ENCODE data around the gene SBF2. TPM values are rescaled to one million over a fixed set of nuclear protein-coding genes. Genes with fewer than 3 reads are reported as not detected.

Gene SBF2
- total and polyA plus RNA-seq, 9 of the 15 experiments (the other 6 are each of a cell fraction or from before 2014, with no cell fraction given): 0.80 to 9.5 (median 5.0) TPM

GRCh38 chr11:10318527-10318802, 24.4 kb upstream of the SBF2 start:
- TF ChIP-seq, protein P1, sequence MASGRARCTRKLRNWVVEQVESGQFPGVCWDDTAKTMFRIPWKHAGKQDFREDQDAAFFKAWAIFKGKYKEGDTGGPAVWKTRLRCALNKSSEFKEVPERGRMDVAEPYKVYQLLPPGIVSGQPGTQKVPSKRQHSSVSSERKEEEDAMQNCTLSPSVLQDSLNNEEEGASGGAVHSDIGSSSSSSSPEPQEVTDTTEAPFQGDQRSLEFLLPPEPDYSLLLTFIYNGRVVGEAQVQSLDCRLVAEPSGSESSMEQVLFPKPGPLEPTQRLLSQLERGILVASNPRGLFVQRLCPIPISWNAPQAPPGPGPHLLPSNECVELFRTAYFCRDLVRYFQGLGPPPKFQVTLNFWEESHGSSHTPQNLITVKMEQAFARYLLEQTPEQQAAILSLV (tag; IDR thresholded peaks at IDR 0.05): no peak
- TF ChIP-seq ZNF699 (CRISPR knock-in tag; IDR thresholded peaks at IDR 0.05; ENCODE audit: insufficient replicate concordance) (no peak), MCM2 (IDR thresholded peaks at IDR 0.05; ENCODE audit: low read depth) (no peak), BRD9 (IDR thresholded peaks at IDR 0.05; ENCODE audit: low read depth, partially characterized antibody) (no peak), SNRNP70 (optimal IDR thresholded peaks at IDR 0.05; ENCODE audit: low read depth, low read length) (no peak), CBX8 (IDR thresholded peaks at IDR 0.05; ENCODE audit: borderline replicate concordance, extremely low read depth, low read depth, low read length, poor library complexity, severe bottlenecking) (no peak), BCOR (IDR thresholded peaks at IDR 0.05) (no peak), GATA2 (CRISPR knock-in tag; IDR thresholded peaks at IDR 0.05) (no peak), MBD2 (IDR thresholded peaks at IDR 0.05; ENCODE audit: borderline replicate concordance, low read depth) (no peak)
- TF ChIP-seq, protein P2, sequence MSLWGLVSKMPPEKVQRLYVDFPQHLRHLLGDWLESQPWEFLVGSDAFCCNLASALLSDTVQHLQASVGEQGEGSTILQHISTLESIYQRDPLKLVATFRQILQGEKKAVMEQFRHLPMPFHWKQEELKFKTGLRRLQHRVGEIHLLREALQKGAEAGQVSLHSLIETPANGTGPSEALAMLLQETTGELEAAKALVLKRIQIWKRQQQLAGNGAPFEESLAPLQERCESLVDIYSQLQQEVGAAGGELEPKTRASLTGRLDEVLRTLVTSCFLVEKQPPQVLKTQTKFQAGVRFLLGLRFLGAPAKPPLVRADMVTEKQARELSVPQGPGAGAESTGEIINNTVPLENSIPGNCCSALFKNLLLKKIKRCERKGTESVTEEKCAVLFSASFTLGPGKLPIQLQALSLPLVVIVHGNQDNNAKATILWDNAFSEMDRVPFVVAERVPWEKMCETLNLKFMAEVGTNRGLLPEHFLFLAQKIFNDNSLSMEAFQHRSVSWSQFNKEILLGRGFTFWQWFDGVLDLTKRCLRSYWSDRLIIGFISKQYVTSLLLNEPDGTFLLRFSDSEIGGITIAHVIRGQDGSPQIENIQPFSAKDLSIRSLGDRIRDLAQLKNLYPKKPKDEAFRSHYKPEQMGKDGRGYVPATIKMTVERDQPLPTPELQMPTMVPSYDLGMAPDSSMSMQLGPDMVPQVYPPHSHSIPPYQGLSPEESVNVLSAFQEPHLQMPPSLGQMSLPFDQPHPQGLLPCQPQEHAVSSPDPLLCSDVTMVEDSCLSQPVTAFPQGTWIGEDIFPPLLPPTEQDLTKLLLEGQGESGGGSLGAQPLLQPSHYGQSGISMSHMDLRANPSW (CRISPR knock-in tag; IDR thresholded peaks at IDR 0.05): no peak
- TF ChIP-seq, protein P3, sequence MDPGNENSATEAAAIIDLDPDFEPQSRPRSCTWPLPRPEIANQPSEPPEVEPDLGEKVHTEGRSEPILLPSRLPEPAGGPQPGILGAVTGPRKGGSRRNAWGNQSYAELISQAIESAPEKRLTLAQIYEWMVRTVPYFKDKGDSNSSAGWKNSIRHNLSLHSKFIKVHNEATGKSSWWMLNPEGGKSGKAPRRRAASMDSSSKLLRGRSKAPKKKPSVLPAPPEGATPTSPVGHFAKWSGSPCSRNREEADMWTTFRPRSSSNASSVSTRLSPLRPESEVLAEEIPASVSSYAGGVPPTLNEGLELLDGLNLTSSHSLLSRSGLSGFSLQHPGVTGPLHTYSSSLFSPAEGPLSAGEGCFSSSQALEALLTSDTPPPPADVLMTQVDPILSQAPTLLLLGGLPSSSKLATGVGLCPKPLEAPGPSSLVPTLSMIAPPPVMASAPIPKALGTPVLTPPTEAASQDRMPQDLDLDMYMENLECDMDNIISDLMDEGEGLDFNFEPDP (CRISPR knock-in tag; IDR thresholded peaks at IDR 0.05): no peak
- peaks cover 0 to 5% of the 10 kb centered on the region in 2 experiments; a peak in 2 of 5 replicates for H3K4me1 ChIP-seq (replicated peaks in 1 of 2; ENCODE audit: control insufficient read depth in 2 of 2, insufficient read depth in 2 of 2, low read length in 2 of 2)
- H3K4me2 ChIP-seq (ENCODE audit: insufficient read depth, low read length): no peak overlapping the region

More at GRCh38 chr11:10318527-10318802, 24.4 kb upstream of the SBF2 start:
- H3K9me3 ChIP-seq (replicated peaks; ENCODE audit: control insufficient read depth, insufficient read depth, low read depth, low read length): no peaks in the 10 kb centered on the region
- no peak overlapping the region for H2AFZ ChIP-seq (ENCODE audit: low read depth, low read length)
- no peaks in the 10 kb centered on the region for H3K36me3 ChIP-seq (ENCODE audit: control insufficient read depth, insufficient read depth, low read length)
- no peaks in the 10 kb centered on the region for H3K79me2 ChIP-seq (ENCODE audit: control insufficient read depth, insufficient read depth, low read length)
- FAIRE-seq: no peak
- H3K9me1 ChIP-seq (ENCODE audit: control insufficient read depth, insufficient read depth, low read length): no peaks in the 10 kb centered on the region
- H3K9ac ChIP-seq (ENCODE audit: insufficient read depth in 1 of 2, low read depth in 2 of 2, low read length in 2 of 2): no peak overlapping the region
- no peak overlapping the region for H3K4me3 ChIP-seq
- WGBS (ENCODE audit: insufficient coverage, low coverage, missing lambda C conversion rate): 40% methylated on average over 3 of the region's 3 CpGs
- peaks cover 0 to 4% of the 10 kb centered on the region in 2 experiments; a peak in 1 of 5 replicates for H3K27me3 ChIP-seq (ENCODE audit: control insufficient read depth in 2 of 2, insufficient read depth in 2 of 2, low read length in 2 of 2)
- no TSS peak for BruUV-seq (replicated peaks)
- in situ Hi-C loops (cut with MboI): loop anchor here (10.0 to 25.0 kb wide), 2 partner anchors 456 to 554 kb away; no protein-coding TSS in a partner anchor
- ATAC-seq: no peak
- ChIA-PET CTCF (ENCODE audit: low intra/inter-chr PET ratio) (no interaction called here), POLR2A (interaction anchor here (1.1 to 2.4 kb wide), 2 partner anchors 9 to 10 kb away, joined by 4 to 8 read pairs; no protein-coding TSS in a partner anchor)
- H3K27ac ChIP-seq (ENCODE audit: extremely low read depth, low read depth, low read length): no peak overlapping the region
- H4K20me1 ChIP-seq (replicated peaks; ENCODE audit: control insufficient read depth, insufficient read depth, low read length): no peaks in the 10 kb centered on the region; the same call in 1 of the 2 replicates
- DNase-seq (ENCODE audit: extremely low read depth in 1 of 4, low spot score in 3 of 4): no peak
- intact Hi-C loops (cut with micrococcal nuclease): loop anchor here (10.0 kb wide), 1 partner anchor 214 kb away; no protein-coding TSS in a partner anchor
